ENCODE results near the gene KIFC1.

Gene KIFC1

DNA sequence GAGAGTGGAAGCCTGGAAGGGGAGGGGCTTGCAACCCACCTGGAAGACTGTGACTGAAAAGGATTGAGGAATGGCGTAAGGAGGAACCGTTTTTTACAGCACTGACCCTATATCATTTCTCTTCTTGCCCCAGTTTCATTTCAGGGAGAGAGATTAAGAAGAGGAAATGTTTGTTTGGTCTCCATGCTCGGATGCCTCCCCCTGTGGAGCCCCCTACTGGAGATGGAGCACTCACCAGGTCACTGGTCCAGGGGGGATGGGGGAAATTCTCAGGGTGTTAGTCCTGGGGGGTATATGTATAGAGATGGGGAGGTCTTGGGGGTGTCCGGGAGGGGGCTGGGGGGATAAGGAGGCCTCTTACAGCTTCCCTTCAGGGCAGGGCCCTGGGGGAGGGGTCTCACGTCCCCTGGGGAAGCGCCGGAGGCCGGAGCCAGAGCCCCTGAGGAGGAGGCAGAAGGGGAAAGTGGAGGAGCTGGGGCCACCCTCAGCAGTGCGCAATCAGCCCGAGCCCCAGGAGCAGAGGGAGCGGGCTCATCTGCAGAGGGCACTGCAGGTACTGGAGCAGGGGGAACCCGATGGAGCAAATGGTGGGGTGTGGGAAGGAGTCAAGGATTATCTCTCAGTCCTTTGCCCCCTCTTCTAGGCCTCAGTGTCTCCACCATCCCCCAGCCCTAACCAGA lies 23.1 kb downstream of the KIFC1 start:
- Histone ChIP-seq H3K27me3 (ENCODE audit: low read depth, low read length) (no peaks in the 10 kb centered on the region), H3K4me1 (ENCODE audit: control insufficient read depth in 1 of 2, insufficient read depth in 2 of 2, low read length in 2 of 2) (peaks cover 22 to 57% of the 10 kb centered on the region in 2 donors), H3K4me3 (ENCODE audit: low read depth in 1 of 2, low read length in 2 of 2) (no peak overlapping the region), H3K9me3 (ENCODE audit: control insufficient read depth in 1 of 2, low read length in 2 of 2) (no peaks in the 10 kb centered on the region), H3K27ac (ENCODE audit: low read length) (no peak overlapping the region), H3K36me3 (ENCODE audit: control insufficient read depth in 1 of 2, insufficient read depth in 2 of 2, low read length in 2 of 2) (peaks cover 30 to 52% of the 10 kb centered on the region in 2 donors)

DNA sequence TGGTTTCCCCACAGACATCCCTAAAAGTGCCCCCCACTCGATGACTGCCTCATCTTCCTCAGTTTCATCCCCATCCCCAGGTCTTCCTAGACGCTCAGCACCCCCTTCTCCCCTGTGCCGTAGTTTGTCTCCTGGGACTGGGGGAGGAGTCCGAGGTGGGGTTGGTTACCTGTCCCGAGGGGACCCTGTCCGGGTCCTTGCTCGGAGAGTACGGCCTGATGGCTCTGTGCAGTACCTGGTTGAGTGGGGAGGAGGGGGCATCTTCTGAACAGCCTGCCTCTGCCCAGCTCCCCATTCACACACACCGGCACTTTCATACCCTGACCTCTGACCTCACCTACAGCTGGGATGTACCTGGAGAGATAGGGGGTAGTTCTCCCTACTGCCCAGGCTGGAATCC lies 24.2 kb downstream of the KIFC1 start:
- Histone ChIP-seq H3K4me3 (ENCODE audit: low read depth in 1 of 2, low read length in 2 of 2) (no peak overlapping the region), H3K27ac (ENCODE audit: low read length) (peak overlapping the region; percentile 84), H3K36me3 (ENCODE audit: control insufficient read depth in 1 of 2, insufficient read depth in 2 of 2, low read length in 2 of 2) (peaks cover 30 to 52% of the 10 kb centered on the region in 2 donors), H3K27me3 (ENCODE audit: low read depth, low read length) (no peaks in the 10 kb centered on the region), H3K9me3 (ENCODE audit: control insufficient read depth in 1 of 2, low read length in 2 of 2) (no peaks in the 10 kb centered on the region), H3K4me1 (ENCODE audit: control insufficient read depth in 1 of 2, insufficient read depth in 2 of 2, low read length in 2 of 2) (peaks cover 22 to 57% of the 10 kb centered on the region in 2 donors)

DNA sequence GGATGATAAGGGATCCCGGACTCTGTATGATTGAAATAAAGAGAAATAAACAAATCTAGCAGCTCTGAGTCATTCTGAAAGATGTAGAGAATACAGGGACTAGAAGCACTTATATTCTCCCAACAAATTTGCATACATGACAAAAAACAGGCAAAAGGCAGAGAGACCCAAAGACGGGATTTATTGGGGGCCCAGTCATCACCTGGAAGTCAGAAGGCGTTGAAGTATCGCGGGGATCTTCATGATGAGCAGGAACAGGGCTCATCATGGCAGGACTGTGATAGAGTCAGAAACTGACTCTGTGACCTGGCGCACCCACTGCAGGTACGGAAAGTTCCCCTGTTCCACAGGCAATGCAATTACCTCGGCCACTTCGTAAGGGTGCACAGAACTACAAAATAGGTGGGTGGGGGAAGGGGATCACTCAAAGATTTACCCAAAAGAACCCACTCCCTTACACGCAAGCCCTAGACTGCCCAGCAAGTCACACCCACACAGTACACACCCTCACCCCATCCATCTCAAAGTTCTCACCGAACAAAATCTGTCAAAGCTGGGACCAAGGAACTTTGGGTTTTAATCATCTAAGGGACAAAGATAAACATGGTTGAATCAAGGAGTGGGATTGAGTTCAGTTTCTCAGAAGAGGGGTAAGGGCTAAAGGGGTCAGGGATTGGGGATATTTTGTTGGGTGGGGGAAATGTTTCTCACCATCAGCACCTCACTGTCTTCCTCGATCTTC lies 24.9 kb downstream of the KIFC1 start:
- Histone ChIP-seq H3K27ac (ENCODE audit: low read length) (peak overlapping the region; percentile 84), H3K36me3 (ENCODE audit: control insufficient read depth in 1 of 2, insufficient read depth in 2 of 2, low read length in 2 of 2) (peaks cover 30 to 52% of the 10 kb centered on the region in 2 donors), H3K4me3 (ENCODE audit: low read depth in 1 of 2, low read length in 2 of 2) (peak overlapping the region; percentile 77 to 79), H3K4me1 (ENCODE audit: control insufficient read depth in 1 of 2, insufficient read depth in 2 of 2, low read length in 2 of 2) (peaks cover 22 to 62% of the 10 kb centered on the region in 2 donors), H3K9me3 (ENCODE audit: control insufficient read depth in 1 of 2, low read length in 2 of 2) (no peaks in the 10 kb centered on the region), H3K27me3 (ENCODE audit: low read depth, low read length) (no peaks in the 10 kb centered on the region)

DNA sequence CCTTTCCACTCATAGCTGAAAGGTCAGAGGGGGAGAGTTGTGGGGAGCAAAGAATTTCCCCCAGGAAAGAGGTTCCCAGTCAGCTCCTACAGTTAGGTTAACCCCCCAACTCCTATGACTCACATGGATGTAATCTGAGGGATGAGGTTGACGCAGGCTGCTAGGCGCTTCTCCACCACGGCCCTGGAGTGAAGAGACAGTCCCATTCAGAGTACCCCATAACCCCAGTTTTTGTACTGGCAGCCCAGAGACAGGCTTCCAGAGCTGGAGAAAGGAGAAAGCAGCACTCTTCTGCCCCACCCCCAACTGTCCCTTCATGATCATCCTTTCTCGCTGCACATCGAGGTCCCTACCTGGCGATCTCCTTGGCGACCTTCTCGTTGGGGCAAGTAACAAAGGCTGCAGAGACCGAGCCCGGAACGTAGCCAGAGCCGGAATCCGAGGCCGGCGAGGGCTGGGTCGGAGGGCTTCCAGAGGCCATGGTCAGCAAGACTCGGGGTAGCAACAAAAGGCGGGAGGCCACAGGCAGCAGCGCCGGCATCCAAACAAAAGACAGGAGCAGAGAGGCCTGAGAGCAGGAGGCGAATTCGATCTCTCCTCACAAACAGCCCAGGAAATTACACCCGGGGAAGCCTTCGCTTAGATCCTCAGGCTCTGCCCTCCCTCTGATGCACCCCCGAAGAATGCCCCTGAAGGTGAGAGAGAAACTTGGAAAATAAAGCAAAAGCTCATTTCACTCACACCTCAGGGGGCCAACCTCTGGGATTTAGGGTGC lies 25.7 kb downstream of the KIFC1 start:
- peak overlapping the region; percentile 84 for H3K27ac ChIP-seq (ENCODE audit: low read length)
- H3K9me3 ChIP-seq (ENCODE audit: control insufficient read depth in 1 of 2, low read length in 2 of 2): no peaks in the 10 kb centered on the region
- peak overlapping the region; percentile 77 to 79 for H3K4me3 ChIP-seq (ENCODE audit: low read depth in 1 of 2, low read length in 2 of 2)
- peaks cover 22 to 55% of the 10 kb centered on the region in 2 donors for H3K4me1 ChIP-seq (ENCODE audit: control insufficient read depth in 1 of 2, insufficient read depth in 2 of 2, low read length in 2 of 2)
- no peaks in the 10 kb centered on the region for H3K27me3 ChIP-seq (ENCODE audit: low read depth, low read length)
- peaks cover 27 to 50% of the 10 kb centered on the region in 2 donors for H3K36me3 ChIP-seq (ENCODE audit: control insufficient read depth in 1 of 2, insufficient read depth in 2 of 2, low read length in 2 of 2)

DNA sequence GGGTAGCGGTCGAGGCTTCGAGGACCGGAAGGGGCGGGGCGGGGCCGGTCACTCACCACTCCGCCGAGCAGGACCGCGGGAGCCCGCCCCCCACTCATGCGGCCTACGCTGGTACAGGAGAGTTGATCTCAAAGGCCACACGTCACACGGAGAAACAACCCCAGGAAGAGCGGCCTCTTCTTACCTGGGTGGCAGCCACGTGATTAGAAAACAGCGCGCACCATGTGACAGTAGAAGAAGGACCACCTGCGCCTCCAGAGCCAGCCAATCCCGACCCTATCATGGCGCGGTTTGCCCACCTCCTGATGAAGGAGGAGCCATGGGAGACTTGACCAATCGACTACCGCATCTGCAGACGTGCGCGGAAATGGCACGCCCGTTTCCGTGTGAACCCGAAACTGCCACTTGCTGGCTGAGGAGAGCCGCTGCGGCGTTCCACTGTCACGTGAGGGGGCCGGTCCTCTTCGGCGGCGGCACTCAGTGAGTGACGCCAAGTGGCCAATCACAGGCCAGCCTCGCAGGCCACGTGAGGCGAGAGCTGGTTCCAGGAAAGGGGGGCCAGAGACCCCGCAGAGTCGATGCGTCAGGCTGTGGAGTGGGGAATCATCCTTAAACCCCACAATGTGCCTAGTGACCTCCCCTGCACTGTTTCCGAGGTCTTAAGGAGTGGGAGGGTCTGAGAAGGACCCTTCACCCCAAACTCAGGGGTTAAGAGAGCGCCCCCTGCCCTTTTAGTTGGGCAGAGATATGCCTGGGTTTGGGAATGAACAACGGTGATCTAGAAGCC lies 26.5 kb downstream of the KIFC1 start, which contains the start of gene CUTA:
Gene CUTA, minus strand, starts transcription at position 205 of the 787 bp plus-strand sequence. Its CDS starts 107 bp downstream, at position 98.
- H3K4me1 ChIP-seq (ENCODE audit: control insufficient read depth in 1 of 2, insufficient read depth in 2 of 2, low read length in 2 of 2): peaks cover 19 to 49% of the 10 kb centered on the region in 2 donors
- H3K27ac ChIP-seq (ENCODE audit: low read length): peak within 1 kb of the TSS; percentile 98
- no peaks in the 10 kb centered on the region for H3K27me3 ChIP-seq (ENCODE audit: low read depth, low read length)
- H3K36me3 ChIP-seq (ENCODE audit: control insufficient read depth in 1 of 2, insufficient read depth in 2 of 2, low read length in 2 of 2): peaks cover 20 to 42% of the 10 kb centered on the region in 2 donors
- H3K9me3 ChIP-seq (ENCODE audit: control insufficient read depth in 1 of 2, low read length in 2 of 2): no peaks in the 10 kb centered on the region
- H3K4me3 ChIP-seq (ENCODE audit: low read depth in 1 of 2, low read length in 2 of 2): peak within 1 kb of the TSS; percentile 77 to 79

DNA sequence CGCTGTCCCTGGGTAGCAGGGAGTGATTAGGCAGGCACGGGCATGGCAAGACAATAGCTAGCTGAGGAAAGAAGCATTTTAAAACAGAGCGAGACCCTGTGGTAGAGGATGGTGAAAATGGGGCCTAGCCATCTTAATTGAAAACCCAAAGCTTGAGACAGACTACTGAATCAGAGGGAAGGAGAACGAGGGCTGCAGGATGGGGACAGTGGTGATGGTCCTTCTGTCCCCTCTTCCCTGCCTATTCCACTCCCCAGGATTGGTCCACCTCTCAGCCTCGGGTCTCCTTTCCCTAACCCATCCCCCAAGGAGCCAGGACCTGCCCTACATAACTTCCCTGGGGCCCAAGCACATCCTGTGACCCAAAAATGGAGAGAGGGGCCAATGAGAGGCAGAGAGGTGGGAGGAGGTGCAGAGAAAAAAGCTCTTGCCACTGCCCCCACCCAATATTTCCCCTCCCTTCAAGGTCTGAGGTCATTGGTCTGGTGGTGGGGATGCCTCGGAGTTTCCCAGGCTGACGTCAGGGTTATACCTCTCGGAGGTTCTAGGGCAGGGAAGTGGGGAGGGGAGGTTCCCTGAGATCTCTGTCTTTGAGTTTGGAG lies 27.2 kb downstream of the KIFC1 start:
- H3K4me3 ChIP-seq (ENCODE audit: low read depth in 1 of 2, low read length in 2 of 2): peak overlapping the region; percentile 66 to 77
- H3K36me3 ChIP-seq (ENCODE audit: control insufficient read depth in 1 of 2, insufficient read depth in 2 of 2, low read length in 2 of 2): peaks cover 13 to 35% of the 10 kb centered on the region in 2 donors
- no peaks in the 10 kb centered on the region for H3K9me3 ChIP-seq (ENCODE audit: control insufficient read depth in 1 of 2, low read length in 2 of 2)
- H3K27me3 ChIP-seq (ENCODE audit: low read depth, low read length): no peaks in the 10 kb centered on the region
- peak overlapping the region; percentile 98 for H3K27ac ChIP-seq (ENCODE audit: low read length)
- peaks cover 19 to 47% of the 10 kb centered on the region in 2 donors for H3K4me1 ChIP-seq (ENCODE audit: control insufficient read depth in 1 of 2, insufficient read depth in 2 of 2, low read length in 2 of 2)

DNA sequence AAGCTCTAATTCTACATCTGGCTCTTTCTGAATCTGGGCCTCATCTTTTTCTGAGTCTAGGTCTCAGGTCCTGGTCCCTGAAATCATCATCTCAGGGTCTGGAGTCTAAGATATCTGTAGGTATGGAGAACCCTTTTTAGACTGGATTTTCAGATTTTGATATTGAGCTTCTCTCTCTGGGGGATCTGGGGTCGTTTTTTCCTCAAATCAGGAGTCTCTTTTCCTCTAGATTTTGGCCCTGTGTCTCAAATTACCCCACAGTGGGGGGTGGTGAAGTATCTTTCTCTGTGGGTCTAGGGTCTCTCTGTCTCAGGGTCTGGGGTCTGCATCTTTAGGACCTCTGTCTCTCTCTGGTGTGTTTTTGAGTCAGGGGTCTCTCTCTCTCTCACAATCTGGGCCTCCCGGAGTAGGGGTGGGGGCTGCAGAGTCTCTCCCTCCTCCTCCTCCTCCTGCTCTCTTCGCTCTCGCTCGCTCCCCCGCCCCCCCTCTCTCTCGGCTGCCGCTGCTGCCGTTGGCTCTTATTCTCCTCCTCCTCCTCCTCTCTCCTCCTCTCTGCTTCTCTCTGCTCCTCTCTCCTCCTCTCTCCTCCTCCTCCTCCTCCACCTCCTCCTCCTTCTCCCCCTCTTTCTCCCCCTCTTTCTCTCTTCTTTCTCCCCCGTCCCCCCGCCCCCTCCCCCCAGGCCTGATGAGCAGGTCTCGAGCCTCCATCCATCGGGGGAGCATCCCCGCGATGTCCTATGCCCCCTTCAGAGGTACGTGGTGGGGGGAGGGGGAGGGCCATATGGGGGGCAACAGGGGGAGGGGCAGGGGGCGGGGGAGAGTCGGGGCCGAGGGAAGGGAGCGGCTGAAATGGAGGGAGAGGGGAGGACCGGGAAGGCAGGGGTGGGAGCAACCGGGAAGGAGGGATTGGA lies 28.2 kb downstream of the KIFC1 start, which contains the start of gene SYNGAP1:
Gene SYNGAP1, plus strand, starts transcription at position 486 of the 911 bp plus-strand sequence. Its CDS starts 200 bp downstream, at position 686.
- Histone ChIP-seq H3K36me3 (ENCODE audit: control insufficient read depth in 1 of 2, insufficient read depth in 2 of 2, low read length in 2 of 2) (peaks cover 6 to 24% of the 10 kb centered on the region in 2 donors), H3K27ac (ENCODE audit: low read length) (peak within 1 kb of the TSS; percentile 98), H3K9me3 (ENCODE audit: control insufficient read depth in 1 of 2, low read length in 2 of 2) (no peaks in the 10 kb centered on the region), H3K4me1 (ENCODE audit: control insufficient read depth in 1 of 2, insufficient read depth in 2 of 2, low read length in 2 of 2) (peaks cover 24 to 54% of the 10 kb centered on the region in 2 donors), H3K27me3 (ENCODE audit: low read depth, low read length) (no peaks in the 10 kb centered on the region), H3K4me3 (ENCODE audit: low read depth in 1 of 2, low read length in 2 of 2) (peak within 1 kb of the TSS; percentile 66 to 77)

DNA sequence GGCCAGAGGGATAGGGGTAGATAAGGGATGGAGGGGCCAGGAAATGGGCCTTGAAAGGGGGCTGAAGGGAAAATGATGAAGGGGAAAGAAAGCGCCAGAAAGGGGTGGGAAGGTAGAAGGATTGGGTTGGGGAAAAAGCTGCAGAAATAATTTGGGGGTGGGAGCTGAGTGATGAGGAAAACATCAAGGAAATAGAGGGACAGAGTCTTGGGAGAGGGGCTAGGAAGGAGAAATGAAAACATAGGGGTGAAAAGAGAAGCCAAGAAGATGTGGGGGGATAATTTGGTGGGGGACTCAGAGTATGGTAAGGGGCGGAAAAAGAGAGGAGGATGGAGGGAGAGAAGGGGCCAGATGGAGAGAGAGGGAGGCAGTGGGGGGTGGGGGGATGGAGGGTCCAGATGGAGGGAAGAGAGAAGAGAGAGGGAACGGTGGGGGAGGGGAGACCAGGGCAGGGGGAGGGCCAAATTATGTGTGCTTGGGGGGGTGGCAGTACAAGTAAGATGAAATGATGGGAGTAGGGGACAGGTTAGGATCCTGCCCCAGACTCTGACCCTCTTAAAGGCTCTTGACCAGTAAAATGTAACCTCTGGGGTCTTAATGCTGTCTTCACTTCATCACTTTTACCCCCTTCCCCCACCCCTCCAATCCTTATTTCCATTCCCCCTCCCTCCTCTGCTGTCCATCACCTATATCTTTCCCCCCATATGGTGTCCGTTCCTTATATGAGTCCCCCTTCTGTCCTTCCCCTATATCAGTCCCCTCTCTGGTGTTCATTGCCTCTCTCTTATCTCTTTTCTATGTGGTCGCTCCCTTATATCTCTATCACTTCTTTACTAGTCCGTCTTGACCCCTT lies 29.1 kb downstream of the KIFC1 start:
- Histone ChIP-seq H3K27ac (ENCODE audit: low read length) (no peak overlapping the region), H3K27me3 (ENCODE audit: low read depth, low read length) (no peaks in the 10 kb centered on the region), H3K9me3 (ENCODE audit: control insufficient read depth in 1 of 2, low read length in 2 of 2) (no peaks in the 10 kb centered on the region), H3K4me1 (ENCODE audit: control insufficient read depth in 1 of 2, insufficient read depth in 2 of 2, low read length in 2 of 2) (peaks cover 29 to 56% of the 10 kb centered on the region in 2 donors), H3K36me3 (ENCODE audit: control insufficient read depth in 1 of 2, insufficient read depth in 2 of 2, low read length in 2 of 2) (peaks cover 3 to 16% of the 10 kb centered on the region in 2 donors), H3K4me3 (ENCODE audit: low read depth in 1 of 2, low read length in 2 of 2) (peak overlapping the region in 1 of 2 donors; percentile 35)

DNA sequence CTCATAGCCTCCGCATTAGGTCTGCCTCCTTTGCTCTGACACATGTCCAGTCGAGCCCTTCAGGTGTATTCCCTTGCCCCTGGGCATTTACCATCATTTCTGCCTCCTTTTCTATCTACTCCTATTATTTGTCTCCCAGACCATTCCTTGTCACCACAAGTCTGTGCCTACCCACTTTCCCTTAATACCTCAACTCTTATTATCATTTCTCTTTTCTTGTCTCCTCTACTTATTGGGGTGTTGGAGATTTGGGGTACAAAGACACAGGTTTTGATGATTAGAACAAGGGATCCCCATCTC lies 29.7 kb downstream of the KIFC1 start:
- Histone ChIP-seq H3K36me3 (ENCODE audit: control insufficient read depth in 1 of 2, insufficient read depth in 2 of 2, low read length in 2 of 2) (peaks cover 0 to 11% of the 10 kb centered on the region in 2 donors), H3K27me3 (ENCODE audit: low read depth, low read length) (no peaks in the 10 kb centered on the region), H3K4me3 (ENCODE audit: low read depth in 1 of 2, low read length in 2 of 2) (no peak overlapping the region), H3K9me3 (ENCODE audit: control insufficient read depth in 1 of 2, low read length in 2 of 2) (no peaks in the 10 kb centered on the region), H3K27ac (ENCODE audit: low read length) (no peak overlapping the region), H3K4me1 (ENCODE audit: control insufficient read depth in 1 of 2, insufficient read depth in 2 of 2, low read length in 2 of 2) (peaks cover 29 to 50% of the 10 kb centered on the region in 2 donors)

Measured in muscle layer of duodenum (tissue), 2 donors.